Heart left ventricle (tissue), 16 donors: ENCODE measurements around the gene SMIM28. TPM values are rescaled to one million over a fixed set of nuclear protein-coding genes. Genes with fewer than 3 reads are reported as not detected.

Experiments
- ATAC-seq, 4 donors: fragments of 200-7000 bp; cut with Tn5 transposase; one replicate each; pipeline ENCODE4 v1.9.1; 2020 to 2022; ENCODE audit warnings: moderate library complexity in 4 of 4, mild to moderate bottlenecking in 3 of 4, moderate number of reproducible peaks in 1 of 4
- DNase-seq, 5 donors: peaks; one replicate each; pipeline ENCODE4 v3.0.0-alpha.2; 2020
- H3K27ac ChIP-seq, 12 donors: fragments of 200-600 bp; sonication (generic) in 4 of 12; one replicate each; pipeline versions ENCODE4 v1.5.0 to v1.8.0; 2016 to 2022; ENCODE audit warnings: mild to moderate bottlenecking in 2 of 12
- H3K27me3 ChIP-seq, 9 donors: fragments of 200-600 bp; sonication (generic) in 2 of 9; one replicate each; pipeline versions ENCODE4 v1.5.1 to v1.8.0; 2016 to 2022; ENCODE audit warnings: mild to moderate bottlenecking in 3 of 9
- H3K36me3 ChIP-seq, 9 donors: fragments of 200-600 bp; sonication (generic) in 2 of 9; one replicate each; pipeline versions ENCODE4 v1.5.0 to v1.8.0; 2018 to 2022; ENCODE audit warnings: mild to moderate bottlenecking in 2 of 9
- H3K4me1 ChIP-seq, 12 donors: fragments of 200-600 bp; sonication (generic) in 4 of 12; one replicate each; pipeline versions ENCODE4 v1.5.0 to v1.8.0; 2016 to 2022; ENCODE audit warnings: mild to moderate bottlenecking in 3 of 12
- H3K4me3 ChIP-seq, 12 donors: fragments of 200-600 bp; sonication (generic) in 4 of 12; one replicate each; pipeline versions ENCODE4 v1.5.0 to v1.8.0; 2017 to 2022; ENCODE audit warnings: mild to moderate bottlenecking in 9 of 12, moderate library complexity in 4 of 12
- H3K9me3 ChIP-seq, 12 donors: fragments of 200-600 bp; sonication (generic) in 4 of 12; one replicate each; pipeline versions ENCODE4 v1.5.0 to v1.8.0; 2016 to 2022; ENCODE audit warnings: mild to moderate bottlenecking in 1 of 12
- POLR2A ChIP-seq, 2 donors: fragments of 450-650 bp; IDR thresholded peaks; one replicate each; pipeline ENCODE4 v1.6.1; 2017; ENCODE audit warnings: antibody characterized with exemption in 2 of 2, mild to moderate bottlenecking in 2 of 2, moderate library complexity in 2 of 2
- WGBS, 4 donors: extraction: QIAGEN DNeasy Blood & Tissue Kit in 2 of 4; methylation state at CpG; one replicate each; pipeline versions ENCODE4 v1.1.5 to v1.1.7; 2013 to 2018; 5-methylcytosine and 5-hydroxymethylcytosine counted together
- intact Hi-C, 10 donors: fragments of 100-400 bp; cut with DNase I; formaldehyde crosslinking; loops; one replicate each; pipeline versions ENCODE4 v1.11.1 to v1.14.2; 2022
- polyA plus RNA-seq, 2 donors: library from polyadenylated mRNA; stranded (reverse); fragments of 200-250 nt; gene quantifications; one replicate each; pipeline ENCODE4 v1.2.3, GENCODE V29; 2013
- total RNA-seq, 9 donors: library from RNA; depleted of rRNA in 2 of 9; stranded (reverse); fragments of >200 nt in 2 of 9; fragmentation: NEBNext Ultra II Directional in 3 of 9; extraction: Animal tissue kit (Norgen Biotek cat#: 25700) in 3 of 9; gene quantifications; one replicate each; pipeline versions ENCODE4 v1.1.0 to v1.2.4, GENCODE V29; 2016 to 2023
- TF ChIP-seq, protein P1 (sequence below), 12 donors: fragments of 200-600 bp; sonication (generic) in 4 of 12; IDR thresholded peaks; one replicate each; pipeline versions ENCODE4 v1.5.0 to v1.8.0; 2018 to 2022; ENCODE audit warnings: antibody characterized with exemption in 12 of 12, mild to moderate bottlenecking in 5 of 12
- donor health status: ischemic (EF 13 %, LVEDD 7.1; RV severe dilation, severe dysfunction).
- donor health status: healthy with polysubstance abuse.
- donor health status: DM: no; HTN: yes; CAD: no.
- donor health status: DM: no; HTN: no; CAD: no.
- donor health status: ischemic (EF 25% LVEDD 6.9; RV normal size, moderate dysfunction).
- donor health status: ischemic (EF 25% LVEDD 5.7; RV mildly dilated, moderate dysfunction).
- donor health status: healthy.
- donor health status: DM: yes; HTN: yes; CAD: no.
- donor health status: ischemic (EF 35%, LVEDD 5.7; RV mildly dilated, moderate dysfunction).
- donor health status: nonischemic (EF 11% LVEDD 7.7; RV severe dilation, severe dysfunction).
- donor health status: DM: yes; HTN: yes; CAD: no.
- donor health status: PGD.
- donor health status: ischemic (EF 29% LVEDD 5.4; RV normal size, mild dysfunction).
- donor health status: nonischemic (EF 23%, LVEDD 6.1; RV moderate dilation, normal function).

The SMIM28 gene
- total and polyA plus RNA-seq, 11 donors = not detected

DNA sequence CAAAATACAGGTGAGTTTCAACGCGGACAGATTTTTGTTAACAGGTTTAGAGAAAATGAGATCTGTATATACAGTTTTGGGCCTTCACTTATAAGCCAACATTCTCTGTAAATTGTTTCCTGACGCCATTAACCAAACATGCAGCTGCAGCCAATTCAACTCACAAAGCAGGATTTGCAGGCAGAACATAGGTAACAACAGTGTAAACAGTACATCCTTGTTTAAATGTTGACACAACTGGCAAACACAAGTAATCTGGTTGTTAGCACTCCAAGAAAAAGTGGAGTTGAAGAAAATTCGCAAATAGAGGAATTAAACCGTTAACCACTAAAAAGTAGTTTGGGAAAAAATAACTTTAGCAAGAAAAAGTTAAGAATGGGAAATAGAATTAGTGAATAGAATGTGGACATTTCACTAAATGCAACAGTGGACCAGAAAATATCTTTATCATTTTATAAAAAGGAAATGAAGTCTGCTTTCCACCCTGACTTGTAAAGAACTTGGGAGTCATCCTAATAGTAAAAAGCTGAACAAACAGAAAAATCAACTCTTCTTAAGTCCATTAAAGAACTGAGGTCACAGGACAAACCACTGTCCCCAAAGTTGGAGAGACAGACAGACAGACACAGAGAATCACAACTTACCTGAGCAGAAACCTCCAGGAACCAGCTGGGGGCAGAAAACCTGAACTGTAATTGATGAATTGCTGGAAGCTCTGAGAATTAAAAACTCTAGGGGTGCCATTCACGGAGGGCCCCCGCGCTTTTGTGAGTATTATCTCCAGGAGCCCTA, 10.1 kb downstream of the SMIM28 start:
- H3K36me3 ChIP-seq = no peaks in the 10 kb centered on the region
- TF ChIP-seq POLR2A (IDR thresholded peaks at IDR 0.05) = no peak
- TF ChIP-seq, protein P1, sequence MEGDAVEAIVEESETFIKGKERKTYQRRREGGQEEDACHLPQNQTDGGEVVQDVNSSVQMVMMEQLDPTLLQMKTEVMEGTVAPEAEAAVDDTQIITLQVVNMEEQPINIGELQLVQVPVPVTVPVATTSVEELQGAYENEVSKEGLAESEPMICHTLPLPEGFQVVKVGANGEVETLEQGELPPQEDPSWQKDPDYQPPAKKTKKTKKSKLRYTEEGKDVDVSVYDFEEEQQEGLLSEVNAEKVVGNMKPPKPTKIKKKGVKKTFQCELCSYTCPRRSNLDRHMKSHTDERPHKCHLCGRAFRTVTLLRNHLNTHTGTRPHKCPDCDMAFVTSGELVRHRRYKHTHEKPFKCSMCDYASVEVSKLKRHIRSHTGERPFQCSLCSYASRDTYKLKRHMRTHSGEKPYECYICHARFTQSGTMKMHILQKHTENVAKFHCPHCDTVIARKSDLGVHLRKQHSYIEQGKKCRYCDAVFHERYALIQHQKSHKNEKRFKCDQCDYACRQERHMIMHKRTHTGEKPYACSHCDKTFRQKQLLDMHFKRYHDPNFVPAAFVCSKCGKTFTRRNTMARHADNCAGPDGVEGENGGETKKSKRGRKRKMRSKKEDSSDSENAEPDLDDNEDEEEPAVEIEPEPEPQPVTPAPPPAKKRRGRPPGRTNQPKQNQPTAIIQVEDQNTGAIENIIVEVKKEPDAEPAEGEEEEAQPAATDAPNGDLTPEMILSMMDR (IDR thresholded peaks at IDR 0.05) = no peak
- H3K27ac ChIP-seq = no peak overlapping the region
- DNase-seq (no peak), ATAC-seq (no peak)
- H3K4me1 ChIP-seq = no peaks in the 10 kb centered on the region
- 91 to 94% (median 93%) methylated on average over 8 of the region's 8 CpGs for WGBS, 4 donors
- intact Hi-C loops = no loop called here
- H3K9me3 ChIP-seq = no peaks in the 10 kb centered on the region
- H3K27me3 ChIP-seq = no peaks in the 10 kb centered on the region
- no peak overlapping the region for H3K4me3 ChIP-seq

DNA sequence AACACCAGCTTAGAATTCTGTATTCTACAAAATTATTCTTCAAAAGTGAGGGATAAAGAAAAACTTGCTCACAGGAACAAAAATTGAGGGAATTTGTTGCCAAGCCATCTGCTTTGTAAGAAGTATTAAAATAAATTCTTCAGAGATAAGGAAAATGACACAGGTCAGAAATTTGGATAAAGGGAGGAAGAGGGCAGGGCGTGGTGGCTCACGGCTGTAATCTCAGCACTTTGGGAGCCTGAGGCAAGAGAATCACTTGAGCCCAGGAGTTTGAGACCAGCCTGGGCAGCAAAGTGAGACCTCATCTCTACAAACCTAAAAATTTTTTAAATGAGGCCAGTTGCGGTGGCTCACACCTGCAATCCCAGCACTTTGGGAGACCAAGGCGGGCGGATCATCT, 11.8 kb downstream of the SMIM28 start:
- Histone ChIP-seq H3K27ac (no peak overlapping the region), H3K36me3 (no peaks in the 10 kb centered on the region), H3K4me3 (no peak overlapping the region), H3K9me3 (no peaks in the 10 kb centered on the region), H3K4me1 (peaks cover 0 to 14% (median 6%) of the 10 kb centered on the region in 12 donors), H3K27me3 (no peaks in the 10 kb centered on the region)
- WGBS, 4 donors = 80 to 91% (median 85%) methylated on average over 5 of the region's 5 CpGs
- TF ChIP-seq, protein P1 (IDR thresholded peaks at IDR 0.05) = no peak
- TF ChIP-seq POLR2A (IDR thresholded peaks at IDR 0.05) = no peak
- intact Hi-C loops = no loop called here
- ATAC-seq = no peak
- no peak for DNase-seq

GRCh38 chr6:138393871-138394783, 16.4 kb downstream of the SMIM28 start:
- Histone ChIP-seq H3K27me3 (no peaks in the 10 kb centered on the region), H3K4me3 (no peak overlapping the region), H3K4me1 (peaks cover 0 to 21% (median 8%) of the 10 kb centered on the region in 12 donors), H3K36me3 (no peaks in the 10 kb centered on the region), H3K27ac (peak overlapping the region in 3 of 12 donors; percentile 2 to 24 (median 4)), H3K9me3 (no peaks in the 10 kb centered on the region)
- intact Hi-C loops = loop anchor here in 1 of 10 donors (10.0 kb wide), 1 partner anchor 99 kb away; no protein-coding TSS in a partner anchor
- peak; percentile 91 to 93 (median 92) for ATAC-seq
- 37 to 45% (median 41%) methylated on average over 5 of the region's 5 CpGs for WGBS, 4 donors
- no peak for TF ChIP-seq POLR2A (IDR thresholded peaks at IDR 0.05)
- TF ChIP-seq, protein P1 (IDR thresholded peaks at IDR 0.05) = no peak
- DNase-seq = no peak

- 87 to 90% (median 88%) methylated on average over 5 of the region's 5 CpGs for WGBS, 4 donors
These were observed 19.0 kb downstream of the SMIM28 start for GRCh38 chr6:138396709-138397108.

More at GRCh38 chr6:138396709-138397108, 19.0 kb downstream of the SMIM28 start:
- no peaks in the 10 kb centered on the region for H3K27me3 ChIP-seq
- H3K27ac ChIP-seq = no peak overlapping the region
- ATAC-seq = no peak
- no peak for TF ChIP-seq POLR2A (IDR thresholded peaks at IDR 0.05)
- TF ChIP-seq, protein P1 (IDR thresholded peaks at IDR 0.05) = no peak
- intact Hi-C loops = loop anchor here in 1 of 10 donors (10.0 kb wide), 1 partner anchor 102 kb away; no protein-coding TSS in a partner anchor
- no peak overlapping the region for H3K4me3 ChIP-seq
- H3K9me3 ChIP-seq = no peaks in the 10 kb centered on the region
- peaks cover 0 to 30% (median 11%) of the 10 kb centered on the region in 12 donors for H3K4me1 ChIP-seq
- no peak for DNase-seq
- no peaks in the 10 kb centered on the region for H3K36me3 ChIP-seq
